Measurements from ENCODE around the gene RSPO1.
A peak's percentile ranks its signal among the peaks of the same experiment; 100 is the strongest.

- TF ChIP-seq CTCF (IDR thresholded peaks at IDR 0.05) (peak; percentile 78 to 96 (median 84)), POLR2A (IDR thresholded peaks at IDR 0.05) (no peak)
Measured at GRCh38 chr1:37682334-37682987, 47.8 kb upstream of the RSPO1 start.
